Measurements from ENCODE around the gene CCNE1.

The CCNE1 gene

GRCh38 chr19:29806098-29806866 lies 5.5 kb upstream of the CCNE1 start:
- no peaks in the 10 kb centered on the region for H3K27me3 ChIP-seq (ENCODE audit: insufficient read depth, low read length)
- no peak overlapping the region for H3K27ac ChIP-seq (ENCODE audit: low read depth, low read length)
- H3K4me1 ChIP-seq (ENCODE audit: insufficient read depth, low read length) = no peaks in the 10 kb centered on the region
- no peak overlapping the region for H3K4me3 ChIP-seq (ENCODE audit: low read length)
- H3K9ac ChIP-seq (ENCODE audit: low read depth, low read length) = no peak overlapping the region
- H3K36me3 ChIP-seq (ENCODE audit: insufficient read depth, low read length) = no peaks in the 10 kb centered on the region
- 92% methylated on average over 10 of the region's 10 CpGs for WGBS
- no peaks in the 10 kb centered on the region for H3K9me3 ChIP-seq (ENCODE audit: insufficient read depth, low read depth, low read length)

GRCh38 chr19:29807178-29807577 lies 4.6 kb upstream of the CCNE1 start:
- Histone ChIP-seq H3K36me3 (ENCODE audit: insufficient read depth, low read length) (no peaks in the 10 kb centered on the region), H3K27me3 (ENCODE audit: insufficient read depth, low read length) (no peaks in the 10 kb centered on the region), H3K9ac (ENCODE audit: low read depth, low read length) (no peak overlapping the region), H3K4me3 (ENCODE audit: low read length) (no peak overlapping the region), H3K4me1 (ENCODE audit: insufficient read depth, low read length) (no peaks in the 10 kb centered on the region), H3K27ac (ENCODE audit: low read depth, low read length) (no peak overlapping the region), H3K9me3 (ENCODE audit: insufficient read depth, low read depth, low read length) (no peaks in the 10 kb centered on the region)
- WGBS = 97% methylated on average over 6 of the region's 6 CpGs

DNA sequence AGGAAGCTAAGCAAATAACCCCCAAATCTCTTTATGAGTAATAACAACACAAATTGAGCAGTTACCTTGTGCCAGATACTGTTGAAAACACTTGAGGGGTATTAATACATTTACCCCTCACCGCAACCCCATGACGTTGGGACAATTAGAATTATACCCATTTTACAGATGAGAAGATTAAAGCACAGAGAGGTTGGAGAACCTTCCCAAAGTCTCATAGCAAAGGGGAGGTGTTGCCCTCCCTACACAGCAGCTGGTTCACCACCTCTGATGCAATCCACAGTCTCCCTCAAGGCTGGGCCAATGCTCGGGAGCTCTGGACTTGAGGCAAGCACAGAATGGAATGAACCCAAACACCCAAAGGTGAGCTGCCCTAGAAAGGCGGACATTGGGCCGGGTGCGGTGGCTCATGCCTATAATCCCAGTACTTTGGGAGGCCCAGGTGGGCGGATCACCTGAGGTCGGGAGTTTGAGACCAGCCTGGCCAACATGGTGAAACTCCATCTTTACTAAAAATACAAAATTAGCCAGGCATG lies 3.9 kb upstream of the CCNE1 start:
- H3K4me1 ChIP-seq (ENCODE audit: insufficient read depth, low read length) = no peaks in the 10 kb centered on the region
- no peak overlapping the region for H3K9ac ChIP-seq (ENCODE audit: low read depth, low read length)
- H3K27me3 ChIP-seq (ENCODE audit: insufficient read depth, low read length) = peaks cover 5% of the 10 kb centered on the region; the same call in 1 of the 2 replicates
- 93% methylated on average over 7 of the region's 8 CpGs for WGBS
- H3K4me3 ChIP-seq (ENCODE audit: low read length) = no peak overlapping the region
- no peaks in the 10 kb centered on the region for H3K9me3 ChIP-seq (ENCODE audit: insufficient read depth, low read depth, low read length)
- H3K36me3 ChIP-seq (ENCODE audit: insufficient read depth, low read length) = no peaks in the 10 kb centered on the region
- no peak overlapping the region for H3K27ac ChIP-seq (ENCODE audit: low read depth, low read length)

DNA sequence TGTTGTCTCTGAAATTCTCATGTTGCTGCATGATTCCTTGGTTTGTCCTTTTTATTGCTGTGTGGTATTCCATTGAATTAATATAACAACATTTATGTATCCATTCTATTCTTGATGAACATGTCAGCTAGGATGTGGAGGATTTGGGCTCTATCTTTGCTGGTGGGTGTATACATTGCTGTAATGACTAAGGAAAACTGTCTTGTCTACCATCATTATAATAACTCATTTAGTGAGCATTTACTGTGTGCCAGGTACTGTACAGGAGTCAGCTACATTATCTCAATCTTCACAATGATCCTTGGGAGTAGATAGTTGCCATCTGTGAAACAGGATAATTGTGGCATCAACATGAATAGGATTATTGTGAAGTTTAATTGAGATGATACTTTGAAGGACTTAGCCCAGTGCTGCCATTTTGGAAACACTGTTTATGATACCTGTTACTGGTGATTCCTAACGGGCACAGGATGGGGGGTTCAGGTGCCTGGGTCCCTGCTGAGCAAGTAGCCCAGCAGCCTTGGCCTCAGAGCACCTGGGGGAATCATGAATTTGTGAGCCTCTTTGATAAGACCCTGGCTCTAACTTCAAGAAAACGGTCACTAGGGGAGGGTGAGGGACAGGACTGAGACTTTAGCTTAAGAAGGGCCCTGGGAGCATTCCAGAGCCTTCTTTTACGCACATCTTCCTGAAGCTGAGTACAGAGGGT lies 1.8 kb upstream of the CCNE1 start:
- peaks cover 8% of the 10 kb centered on the region; the same call in 1 of the 2 replicates for H3K27me3 ChIP-seq (ENCODE audit: insufficient read depth, low read length)
- H3K9me3 ChIP-seq (ENCODE audit: insufficient read depth, low read depth, low read length) = no peaks in the 10 kb centered on the region
- WGBS = 87% methylated on average over 3 of the region's 3 CpGs
- peaks cover 19% of the 10 kb centered on the region for H3K36me3 ChIP-seq (ENCODE audit: insufficient read depth, low read length)
- H3K4me3 ChIP-seq (ENCODE audit: low read length) = no peak overlapping the region
- no peaks in the 10 kb centered on the region for H3K4me1 ChIP-seq (ENCODE audit: insufficient read depth, low read length)
- H3K9ac ChIP-seq (ENCODE audit: low read depth, low read length) = no peak overlapping the region
- no peak overlapping the region for H3K27ac ChIP-seq (ENCODE audit: low read depth, low read length)

DNA sequence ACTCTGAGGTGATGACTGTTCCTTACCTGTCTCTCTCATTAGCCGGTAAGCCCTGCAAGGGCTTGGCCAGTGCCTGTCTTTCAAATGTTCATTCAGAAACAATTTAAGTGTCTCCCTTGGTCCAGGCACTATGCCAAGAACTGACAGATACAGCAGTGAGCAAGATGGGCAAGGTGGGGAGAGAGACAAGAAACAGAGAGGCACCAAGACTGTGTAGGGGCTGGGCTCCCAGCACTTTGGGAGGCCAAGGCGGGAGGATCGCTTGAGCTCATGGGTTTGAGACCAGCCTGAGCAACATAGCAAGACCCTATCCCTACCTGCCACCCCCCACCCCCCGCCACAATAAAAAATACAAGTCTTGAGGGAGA lies 1.3 kb upstream of the CCNE1 start:
- no peak overlapping the region for H3K27ac ChIP-seq (ENCODE audit: low read depth, low read length)
- no peaks in the 10 kb centered on the region for H3K9me3 ChIP-seq (ENCODE audit: insufficient read depth, low read depth, low read length)
- no peak overlapping the region for H3K4me3 ChIP-seq (ENCODE audit: low read length)
- H3K36me3 ChIP-seq (ENCODE audit: insufficient read depth, low read length) = peaks cover 23% of the 10 kb centered on the region
- H3K9ac ChIP-seq (ENCODE audit: low read depth, low read length) = peak overlapping the region; percentile 73; the same call in 1 of the 2 replicates
- no peaks in the 10 kb centered on the region for H3K4me1 ChIP-seq (ENCODE audit: insufficient read depth, low read length)
- H3K27me3 ChIP-seq (ENCODE audit: insufficient read depth, low read length) = peaks cover 8% of the 10 kb centered on the region; the same call in 1 of the 2 replicates
- WGBS = 84% methylated on average over 3 of the region's 4 CpGs

DNA sequence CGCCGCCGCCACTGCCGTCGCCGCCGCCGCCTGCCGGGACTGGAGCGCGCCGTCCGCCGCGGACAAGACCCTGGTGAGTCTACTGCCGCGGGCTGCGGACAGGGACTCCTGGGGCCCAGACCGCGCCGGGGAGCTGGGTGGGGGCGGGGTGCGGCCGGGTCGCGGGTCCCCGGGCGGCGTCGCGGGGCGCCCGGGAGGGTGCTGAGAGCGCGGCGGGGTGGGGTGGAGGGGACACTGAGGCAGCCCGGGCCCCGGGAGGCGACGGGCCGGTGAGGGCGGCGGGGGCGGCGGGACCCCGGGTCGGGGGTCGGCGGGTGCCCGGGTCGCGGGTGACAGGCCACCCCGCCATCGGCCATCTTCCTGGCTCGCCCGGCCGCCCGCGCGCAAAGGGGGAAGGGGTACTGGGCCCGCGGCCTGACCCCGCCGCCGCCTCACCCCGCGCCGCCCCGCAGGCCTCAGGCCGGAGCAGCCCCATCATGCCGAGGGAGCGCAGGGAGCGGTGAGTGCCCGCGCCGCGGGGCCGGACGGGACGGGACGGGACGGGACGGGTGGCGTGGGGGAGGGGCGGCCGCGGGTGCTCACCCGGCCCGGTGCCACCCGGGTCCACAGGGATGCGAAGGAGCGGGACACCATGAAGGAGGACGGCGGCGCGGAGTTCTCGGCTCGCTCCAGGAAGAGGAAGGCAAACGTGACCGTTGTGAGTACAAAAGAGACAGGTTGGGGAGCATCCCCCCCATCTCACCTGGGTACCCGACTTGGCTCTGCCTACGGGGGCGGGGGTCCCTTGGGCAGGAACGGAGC lies 489 bp downstream of the CCNE1 start:
- Histone ChIP-seq H3K9me3 (ENCODE audit: insufficient read depth, low read depth, low read length) (no peaks in the 10 kb centered on the region), H3K4me3 (ENCODE audit: low read length) (peak overlapping the region; percentile 55), H3K27ac (ENCODE audit: low read depth, low read length) (no peak overlapping the region), H3K4me1 (ENCODE audit: insufficient read depth, low read length) (no peaks in the 10 kb centered on the region), H3K27me3 (ENCODE audit: insufficient read depth, low read length) (peaks cover 8% of the 10 kb centered on the region; the same call in 1 of the 2 replicates), H3K9ac (ENCODE audit: low read depth, low read length) (peak overlapping the region; percentile 47; the same call in 1 of the 2 replicates), H3K36me3 (ENCODE audit: insufficient read depth, low read length) (peaks cover 28% of the 10 kb centered on the region)
- 3% methylated on average over 104 of the region's 104 CpGs for WGBS

GRCh38 chr19:29812881-29813275 lies 1.1 kb downstream of the CCNE1 start:
- WGBS = 79% methylated on average over 6 of the region's 6 CpGs
- H3K4me1 ChIP-seq (ENCODE audit: insufficient read depth, low read length) = no peaks in the 10 kb centered on the region
- H3K27me3 ChIP-seq (ENCODE audit: insufficient read depth, low read length) = peaks cover 8% of the 10 kb centered on the region; the same call in 1 of the 2 replicates
- H3K27ac ChIP-seq (ENCODE audit: low read depth, low read length) = no peak overlapping the region
- H3K9me3 ChIP-seq (ENCODE audit: insufficient read depth, low read depth, low read length) = no peaks in the 10 kb centered on the region
- peak overlapping the region; percentile 47; the same call in 1 of the 2 replicates for H3K9ac ChIP-seq (ENCODE audit: low read depth, low read length)
- peaks cover 32% of the 10 kb centered on the region for H3K36me3 ChIP-seq (ENCODE audit: insufficient read depth, low read length)
- peak overlapping the region; percentile 55 for H3K4me3 ChIP-seq (ENCODE audit: low read length)

DNA sequence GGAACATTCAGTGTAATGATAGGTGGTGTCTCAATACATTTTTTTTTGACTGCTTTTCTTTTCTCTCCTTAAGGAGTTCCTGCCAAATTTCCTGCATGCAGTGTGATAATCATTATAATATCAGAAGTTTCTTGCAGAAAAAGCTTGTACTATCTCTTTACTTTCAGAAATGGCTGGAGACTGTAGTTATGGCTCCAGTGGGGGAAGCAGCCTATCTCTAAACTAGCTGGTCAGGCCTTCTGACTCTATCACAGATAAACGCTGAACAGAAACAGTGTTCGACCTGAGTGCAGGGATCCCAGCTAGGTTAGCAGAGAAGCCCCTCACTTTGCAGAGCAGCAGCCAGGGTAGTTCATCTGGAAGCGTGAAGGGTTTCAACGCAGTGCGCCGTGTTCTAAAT lies 1.9 kb downstream of the CCNE1 start:
- no peaks in the 10 kb centered on the region for H3K9me3 ChIP-seq (ENCODE audit: insufficient read depth, low read depth, low read length)
- no peak overlapping the region for H3K4me3 ChIP-seq (ENCODE audit: low read length)
- H3K36me3 ChIP-seq (ENCODE audit: insufficient read depth, low read length) = peaks cover 36% of the 10 kb centered on the region
- WGBS = 96% methylated on average over 6 of the region's 6 CpGs
- H3K9ac ChIP-seq (ENCODE audit: low read depth, low read length) = no peak overlapping the region
- no peaks in the 10 kb centered on the region for H3K4me1 ChIP-seq (ENCODE audit: insufficient read depth, low read length)
- H3K27ac ChIP-seq (ENCODE audit: low read depth, low read length) = no peak overlapping the region
- H3K27me3 ChIP-seq (ENCODE audit: insufficient read depth, low read length) = peaks cover 8% of the 10 kb centered on the region; the same call in 1 of the 2 replicates

- Histone ChIP-seq H3K9me3 (ENCODE audit: insufficient read depth, low read depth, low read length) (no peaks in the 10 kb centered on the region), H3K27ac (ENCODE audit: low read depth, low read length) (no peak overlapping the region), H3K27me3 (ENCODE audit: insufficient read depth, low read length) (peaks cover 8% of the 10 kb centered on the region; the same call in 1 of the 2 replicates), H3K4me1 (ENCODE audit: insufficient read depth, low read length) (no peaks in the 10 kb centered on the region), H3K4me3 (ENCODE audit: low read length) (no peak overlapping the region), H3K9ac (ENCODE audit: low read depth, low read length) (no peak overlapping the region), H3K36me3 (ENCODE audit: insufficient read depth, low read length) (peaks cover 48% of the 10 kb centered on the region)
- WGBS = 97% methylated on average over 7 of the region's 7 CpGs
These were observed 3.4 kb downstream of the CCNE1 start for GRCh38 chr19:29815231-29815630.

DNA sequence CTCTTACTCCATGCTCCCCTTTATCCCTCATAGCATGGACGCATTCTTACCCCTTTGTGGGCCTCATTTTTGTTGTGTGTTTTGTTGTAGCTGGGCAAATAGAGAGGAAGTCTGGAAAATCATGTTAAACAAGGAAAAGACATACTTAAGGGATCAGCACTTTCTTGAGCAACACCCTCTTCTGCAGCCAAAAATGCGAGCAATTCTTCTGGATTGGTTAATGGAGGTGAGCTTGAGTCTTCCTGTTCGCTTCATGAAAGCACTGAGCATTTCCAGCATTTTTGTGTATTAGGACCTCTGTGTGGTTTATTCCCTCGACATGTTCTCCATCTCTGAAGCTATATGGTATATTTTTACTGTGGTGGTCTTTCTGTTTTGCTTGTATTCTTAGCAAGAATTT lies 5.5 kb downstream of the CCNE1 start:
- peaks cover 68% of the 10 kb centered on the region for H3K36me3 ChIP-seq (ENCODE audit: insufficient read depth, low read length)
- H3K4me1 ChIP-seq (ENCODE audit: insufficient read depth, low read length) = no peaks in the 10 kb centered on the region
- H3K9me3 ChIP-seq (ENCODE audit: insufficient read depth, low read depth, low read length) = no peaks in the 10 kb centered on the region
- H3K27me3 ChIP-seq (ENCODE audit: insufficient read depth, low read length) = peaks cover 8% of the 10 kb centered on the region; the same call in 1 of the 2 replicates
- no peak overlapping the region for H3K4me3 ChIP-seq (ENCODE audit: low read length)
- no peak overlapping the region for H3K9ac ChIP-seq (ENCODE audit: low read depth, low read length)
- H3K27ac ChIP-seq (ENCODE audit: low read depth, low read length) = no peak overlapping the region
- WGBS = 93% methylated on average over 4 of the region's 4 CpGs

All from HUES64 (cell line).